Mesodermal cell (in vitro differentiated cells): Measurements from ENCODE around the gene DNAJB7.

Experiments used
- H3K27ac ChIP-seq: 2 replicates; pipeline ENCODE4 v1.7.0; 2013; ENCODE audit warnings: mild to moderate bottlenecking, low read depth, low read length, moderate library complexity; ENCODE audit not compliant: severe bottlenecking
- H3K36me3 ChIP-seq: 2 replicates; pipeline ENCODE4 v1.7.1; 2013; ENCODE audit warnings: mild to moderate bottlenecking, low read length, moderate library complexity; ENCODE audit not compliant: control insufficient read depth, insufficient read depth
- H3K4me1 ChIP-seq: one replicate; pipeline ENCODE4 v1.7.1; 2013; ENCODE audit warnings: mild to moderate bottlenecking, low read length; ENCODE audit not compliant: insufficient read depth, control insufficient read depth, poor library complexity, severe bottlenecking
- H3K4me3 ChIP-seq: 2 replicates; pipeline ENCODE4 v1.7.0; 2013; ENCODE audit warnings: low read length, control low read depth, mild to moderate bottlenecking; ENCODE audit not compliant: insufficient read depth, poor library complexity, severe bottlenecking; ENCODE audit errors: extremely low read depth
- H3K9me3 ChIP-seq: 2 replicates; pipeline ENCODE4 v1.7.1; 2013; ENCODE audit warnings: mild to moderate bottlenecking, low read length, moderate library complexity; ENCODE audit not compliant: control insufficient read depth
- WGBS, 2 experiments: methylation state at CpG; one replicate each; pipeline ENCODE4 v1.1.5; 2013; ENCODE audit warnings: missing lambda C conversion rate in 2 of 2; ENCODE audit not compliant: insufficient coverage in 2 of 2; 5-methylcytosine and 5-hydroxymethylcytosine counted together

Gene DNAJB7

GRCh38 chr22:40818192-40818746 lies 43.6 kb downstream of the DNAJB7 start:
- Histone ChIP-seq H3K27ac (peak overlapping the region; percentile 78), H3K36me3 (peaks cover 31% of the 10 kb centered on the region), H3K9me3 (no peaks in the 10 kb centered on the region), H3K4me3 (peak overlapping the region; percentile 80), H3K4me1 (peaks cover 5% of the 10 kb centered on the region)
- 45 to 50% methylated on average over 11 to 12 of the region's 14 CpGs for WGBS, 2 experiments

GRCh38 chr22:40817737-40818136 lies 44.2 kb downstream of the DNAJB7 start:
- Histone ChIP-seq H3K27ac (no peak overlapping the region), H3K9me3 (no peaks in the 10 kb centered on the region), H3K4me3 (peak overlapping the region; percentile 80), H3K36me3 (peaks cover 29% of the 10 kb centered on the region), H3K4me1 (peaks cover 5% of the 10 kb centered on the region)
- WGBS, 2 experiments: 90 to 94% methylated on average over 4 of the region's 4 CpGs

GRCh38 chr22:40813912-40814315 lies 48.0 kb downstream of the DNAJB7 start:
- peaks cover 5% of the 10 kb centered on the region for H3K4me1 ChIP-seq
- no peak overlapping the region for H3K4me3 ChIP-seq
- no peak overlapping the region for H3K27ac ChIP-seq
- H3K36me3 ChIP-seq: peaks cover 42% of the 10 kb centered on the region
- H3K9me3 ChIP-seq: no peaks in the 10 kb centered on the region
